ENCODE data around the gene WDR86. TPM values are rescaled to one million over a fixed set of nuclear protein-coding genes. Genes with fewer than 3 reads are reported as not detected.

WDR86 gene
- polyA plus RNA-seq, 2 of the 4 experiments (the other 2 are of a cell fraction) = 0.17 to 0.19 TPM

DNA sequence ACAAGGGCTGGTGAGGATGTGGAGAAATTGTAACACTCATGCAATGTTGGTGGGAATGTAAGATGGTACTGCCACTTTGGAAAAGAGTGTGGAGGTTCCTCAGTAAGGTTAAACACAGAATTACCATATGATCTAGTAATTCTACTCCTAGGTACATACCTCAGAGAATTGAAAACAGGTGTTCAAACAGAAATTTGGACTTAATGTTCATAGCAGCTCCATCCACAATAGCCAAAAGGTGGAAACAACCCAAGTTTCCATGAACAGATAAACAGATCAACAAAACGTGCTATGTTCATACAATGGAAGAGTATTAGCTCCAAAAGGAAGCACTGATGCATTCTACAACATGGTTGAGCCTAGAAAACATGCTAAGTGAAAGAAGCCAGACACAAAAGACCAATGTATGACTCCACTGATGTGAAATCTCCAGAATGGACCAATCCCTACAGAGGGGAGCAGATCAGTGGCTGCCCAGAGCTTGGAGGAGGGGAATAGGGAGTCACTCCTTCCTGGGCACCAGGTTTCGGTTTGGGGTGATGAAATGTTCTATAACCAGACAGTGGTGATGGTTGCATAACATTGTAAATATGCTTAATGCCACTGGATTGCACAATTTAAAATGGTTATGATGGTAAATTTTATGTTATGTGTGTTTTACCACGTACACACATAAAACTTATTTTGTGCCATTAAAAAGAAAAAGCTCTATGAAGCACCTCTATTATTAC, 5.7 kb upstream of the WDR86 start:
- peak overlapping the region; percentile 23; the same call in 2 of the 3 replicates for H3K4me2 ChIP-seq
- 16% methylated on average over 3 of the region's 3 CpGs for WGBS (ENCODE audit: missing lambda C conversion rate)
- peaks cover 20% of the 10 kb centered on the region; the same call in 2 of the 3 replicates for H3K9me3 ChIP-seq
- peaks cover 21% of the 10 kb centered on the region for H3K4me1 ChIP-seq
- ATAC-seq (no peak; a peak in 1 of 6 replicates), DNase-seq (ENCODE audit: low read depth in 1 of 2, low spot score in 1 of 2) (no peak), FAIRE-seq (no peak)
- no peak overlapping the region for H3K4me3 ChIP-seq
- peak overlapping the region; percentile 33 to 48; a peak in 3 of 6 replicates for H3K27ac ChIP-seq
- TF ChIP-seq NPAS2 (CRISPR knock-in tag; IDR thresholded peaks at IDR 0.05; ENCODE audit: borderline replicate concordance) (no peak), CEBPB (IDR thresholded peaks at IDR 0.05) (peak; percentile 83 to 94), EP300 (IDR thresholded peaks at IDR 0.05) (peak in 1 of 2 experiments; percentile 27; a peak in 1 of 5 replicates), JUNB (IDR thresholded peaks at IDR 0.05) (peak; percentile 27; the same call in 1 of the 2 replicates), MYC (IDR thresholded peaks at IDR 0.05; ENCODE audit: borderline replicate concordance, low read length) (no peak)
- TF ChIP-seq, protein P1, sequence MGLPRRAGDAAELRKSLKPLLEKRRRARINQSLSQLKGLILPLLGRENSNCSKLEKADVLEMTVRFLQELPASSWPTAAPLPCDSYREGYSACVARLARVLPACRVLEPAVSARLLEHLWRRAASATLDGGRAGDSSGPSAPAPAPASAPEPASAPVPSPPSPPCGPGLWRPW (IDR thresholded peaks at IDR 0.05) = peak; percentile 70; the same call in 1 of the 2 replicates
- CTCF ChIA-PET = interaction anchor here (0.7 to 2.2 kb wide), 3 partner anchors 33 to 69 kb away, joined by 3 to 10 read pairs (median 5); no protein-coding TSS in a partner anchor
- POLR2A ChIA-PET = no interaction called here

DNA sequence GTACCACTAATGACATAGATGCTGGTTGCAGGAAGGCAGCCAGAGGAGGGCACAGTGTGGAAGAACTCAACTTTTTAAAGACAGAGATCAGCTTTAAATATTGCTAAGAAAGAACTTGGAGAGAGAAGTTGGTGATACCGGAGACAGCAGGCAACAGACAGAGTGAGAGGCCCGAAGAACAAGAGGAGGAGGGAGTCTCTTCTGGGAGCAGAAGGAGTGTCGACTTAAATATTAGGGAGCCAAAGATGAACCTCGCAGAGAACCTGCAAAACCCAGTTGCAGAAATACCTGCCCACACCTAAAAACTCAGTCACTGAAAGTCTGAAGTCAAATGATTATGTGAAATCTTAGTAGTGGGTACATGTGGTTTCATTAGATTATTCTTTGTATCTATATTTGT, 3.4 kb upstream of the WDR86 start:
- H3K4me2 ChIP-seq = no peak overlapping the region
- no peak overlapping the region for H3K4me3 ChIP-seq
- ChIA-PET CTCF (interaction anchor here (2.7 kb wide), 1 partner anchor 35 kb away, joined by 13 read pairs; no protein-coding TSS in a partner anchor), POLR2A (no interaction called here)
- H3K27ac ChIP-seq = no peak overlapping the region
- TF ChIP-seq POLR2AphosphoS2 (conservative IDR thresholded peaks at IDR 0.05; ENCODE audit: low read length) (no peak), CHD4 (IDR thresholded peaks at IDR 0.05; ENCODE audit: borderline replicate concordance) (no peak), FOXS1 (CRISPR knock-in tag; IDR thresholded peaks at IDR 0.05) (no peak), EP300 (IDR thresholded peaks at IDR 0.05) (no peak), ZSCAN20 (CRISPR knock-in tag; IDR thresholded peaks at IDR 0.05) (no peak), RAD21 (conservative IDR thresholded peaks at IDR 0.05 in 1 of 2, IDR thresholded peaks at IDR 0.05 in 1 of 2) (no peak), MAFK (IDR thresholded peaks at IDR 0.05; ENCODE audit: partially characterized antibody) (no peak), JUNB (IDR thresholded peaks at IDR 0.05) (no peak), RNF2 (IDR thresholded peaks at IDR 0.05; ENCODE audit: borderline replicate concordance, low read depth) (no peak), MYC (IDR thresholded peaks at IDR 0.05; ENCODE audit: borderline replicate concordance, low read length) (no peak), EHF (CRISPR knock-in tag; IDR thresholded peaks at IDR 0.05) (no peak), BHLHE40 (IDR thresholded peaks at IDR 0.05; ENCODE audit: low read depth, low read length) (no peak), NPAS2 (CRISPR knock-in tag; IDR thresholded peaks at IDR 0.05; ENCODE audit: borderline replicate concordance) (no peak)
- TF ChIP-seq, protein P1 (IDR thresholded peaks at IDR 0.05) = no peak
- TF ChIP-seq, protein P2, sequence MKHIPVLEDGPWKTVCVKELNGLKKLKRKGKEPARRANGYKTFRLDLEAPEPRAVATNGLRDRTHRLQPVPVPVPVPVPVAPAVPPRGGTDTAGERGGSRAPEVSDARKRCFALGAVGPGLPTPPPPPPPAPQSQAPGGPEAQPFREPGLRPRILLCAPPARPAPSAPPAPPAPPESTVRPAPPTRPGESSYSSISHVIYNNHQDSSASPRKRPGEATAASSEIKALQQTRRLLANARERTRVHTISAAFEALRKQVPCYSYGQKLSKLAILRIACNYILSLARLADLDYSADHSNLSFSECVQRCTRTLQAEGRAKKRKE (CRISPR knock-in tag; IDR thresholded peaks at IDR 0.05; ENCODE audit: low read depth) = no peak
- no peak for FAIRE-seq
- H3K4me1 ChIP-seq = peaks cover 29% of the 10 kb centered on the region
- no peak for ATAC-seq
- WGBS (ENCODE audit: missing lambda C conversion rate) = 51% methylated on average over 4 of the region's 4 CpGs
- DNase-seq (ENCODE audit: low read depth in 1 of 2, low spot score in 1 of 2) = no peak
- 0 out of 3 replicates have a peak, but pooled peaks cover 2% of the 10 kb centered on the region for H3K9me3 ChIP-seq

DNA sequence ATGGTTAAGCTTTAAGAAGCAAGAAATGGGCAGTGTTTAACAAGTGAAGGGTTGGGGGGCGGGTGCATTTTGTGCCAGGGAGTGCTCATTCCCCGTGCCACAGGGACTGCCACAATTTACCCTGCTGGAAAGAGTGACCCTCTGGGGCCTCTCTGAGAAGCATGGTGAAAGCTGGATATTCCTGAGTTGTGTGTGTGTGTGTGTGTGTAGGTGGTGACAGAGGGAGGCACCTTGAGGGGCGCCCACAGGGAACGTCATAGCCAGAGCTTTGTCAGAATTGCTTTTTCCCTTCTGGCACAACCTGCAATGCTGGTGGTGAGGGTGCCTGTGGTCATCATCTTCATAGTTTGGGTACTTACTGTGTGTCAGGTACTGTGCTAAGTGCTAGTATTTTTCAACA, 2.5 kb upstream of the WDR86 start:
- no peak overlapping the region for H3K4me2 ChIP-seq
- 0 out of 3 replicates have a peak, but pooled peaks cover 2% of the 10 kb centered on the region for H3K9me3 ChIP-seq
- H3K4me3 ChIP-seq = no peak overlapping the region
- no peak overlapping the region for H3K27ac ChIP-seq
- ChIA-PET CTCF (interaction anchor here (1.2 to 2.7 kb wide), 3 partner anchors 18 to 44 kb away, joined by 3 to 13 read pairs (median 8); no protein-coding TSS in a partner anchor), POLR2A (no interaction called here)
- no peak for DNase-seq (ENCODE audit: low read depth in 1 of 2, low spot score in 1 of 2)
- FAIRE-seq = no peak
- no peak for ATAC-seq
- TF ChIP-seq ZSCAN20 (CRISPR knock-in tag; IDR thresholded peaks at IDR 0.05) (no peak), ELK1 (IDR thresholded peaks at IDR 0.05; ENCODE audit: low read depth, low read length) (no peak), CBX2 (IDR thresholded peaks at IDR 0.05; ENCODE audit: borderline replicate concordance, low read depth) (no peak), FOSL2 (IDR thresholded peaks at IDR 0.05) (no peak), FOSL2 (CRISPR knock-in tag; IDR thresholded peaks at IDR 0.05) (no peak), TFCP2L1 (CRISPR knock-in tag; IDR thresholded peaks at IDR 0.05) (no peak), NR3C1 (IDR thresholded peaks at IDR 0.05) (no peak), RAD21 (conservative IDR thresholded peaks at IDR 0.05 in 1 of 2, IDR thresholded peaks at IDR 0.05 in 1 of 2) (no peak), MYC (IDR thresholded peaks at IDR 0.05; ENCODE audit: borderline replicate concordance, low read length) (no peak)
- WGBS (ENCODE audit: missing lambda C conversion rate) = 51% methylated on average over 4 of the region's 4 CpGs
- H3K4me1 ChIP-seq = peaks cover 29% of the 10 kb centered on the region

All from A549 (cell line).